B cell (primary cell): ENCODE results near the gene TTC39C.

Experiments used
- EZH2 ChIP-seq: IDR thresholded peaks from 2 replicates; pipeline ENCODE4 v1.6.1; 2012; ENCODE audit warnings: borderline replicate concordance, low read depth, mild to moderate bottlenecking, moderate library complexity, low read length; ENCODE audit not compliant: insufficient read depth, poor library complexity, severe bottlenecking
- TF ChIP-seq, protein P1 (sequence below): fragments of 200-600 bp; IDR thresholded peaks from one replicate; pipeline ENCODE4 v1.8.0; 2022; ENCODE audit warnings: antibody characterized with exemption, mild to moderate bottlenecking

DNA sequence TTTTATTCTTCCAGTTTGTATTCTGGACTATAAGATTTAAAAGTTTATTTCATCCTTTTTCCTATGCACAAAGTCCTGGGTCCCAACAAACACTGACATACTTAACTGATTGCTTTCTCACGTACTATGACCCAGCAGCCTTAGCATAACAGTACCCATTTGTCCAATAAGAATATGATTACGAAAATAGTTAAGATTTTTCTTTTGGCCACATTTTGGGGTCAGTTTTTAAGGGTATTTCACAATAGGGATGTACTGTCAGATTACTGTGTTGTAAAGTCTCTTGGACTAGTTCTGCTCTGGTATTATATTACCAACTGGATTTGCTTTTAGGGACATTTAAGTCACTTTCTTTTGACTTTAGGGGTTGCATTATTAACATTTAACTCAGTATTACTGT is 46.1 kb downstream of the TTC39C start:
- TF ChIP-seq, protein P1, sequence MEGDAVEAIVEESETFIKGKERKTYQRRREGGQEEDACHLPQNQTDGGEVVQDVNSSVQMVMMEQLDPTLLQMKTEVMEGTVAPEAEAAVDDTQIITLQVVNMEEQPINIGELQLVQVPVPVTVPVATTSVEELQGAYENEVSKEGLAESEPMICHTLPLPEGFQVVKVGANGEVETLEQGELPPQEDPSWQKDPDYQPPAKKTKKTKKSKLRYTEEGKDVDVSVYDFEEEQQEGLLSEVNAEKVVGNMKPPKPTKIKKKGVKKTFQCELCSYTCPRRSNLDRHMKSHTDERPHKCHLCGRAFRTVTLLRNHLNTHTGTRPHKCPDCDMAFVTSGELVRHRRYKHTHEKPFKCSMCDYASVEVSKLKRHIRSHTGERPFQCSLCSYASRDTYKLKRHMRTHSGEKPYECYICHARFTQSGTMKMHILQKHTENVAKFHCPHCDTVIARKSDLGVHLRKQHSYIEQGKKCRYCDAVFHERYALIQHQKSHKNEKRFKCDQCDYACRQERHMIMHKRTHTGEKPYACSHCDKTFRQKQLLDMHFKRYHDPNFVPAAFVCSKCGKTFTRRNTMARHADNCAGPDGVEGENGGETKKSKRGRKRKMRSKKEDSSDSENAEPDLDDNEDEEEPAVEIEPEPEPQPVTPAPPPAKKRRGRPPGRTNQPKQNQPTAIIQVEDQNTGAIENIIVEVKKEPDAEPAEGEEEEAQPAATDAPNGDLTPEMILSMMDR = no peak
- no peak for TF ChIP-seq EZH2
